Smooth muscle cell (in vitro differentiated cells): ENCODE data around the gene MAEA. TPM values are rescaled to one million over a fixed set of nuclear protein-coding genes. Genes with fewer than 3 reads are reported as not detected.

Experiments
- DNase-seq: peaks from one replicate; lab custom pipeline; 2025; ENCODE audit not compliant: unreplicated experiment; lab: John Stamatoyannopoulos, UW
- H2AFZ ChIP-seq: fragments of 200-600 bp; sonication (generic); 2 replicates; pipeline ENCODE4 v1.6.0; 2016; ENCODE audit warnings: antibody characterized with exemption, low read depth, mild to moderate bottlenecking
- H3F3A ChIP-seq: fragments of 200-600 bp; sonication (generic); 2 replicates; pipeline ENCODE4 v1.6.0; 2017; ENCODE audit warnings: antibody characterized with exemption, low read depth
- H3K27ac ChIP-seq: fragments of 200-600 bp; sonication (generic); 2 replicates; pipeline ENCODE4 v1.5.1; 2016; ENCODE audit warnings: low read depth, mild to moderate bottlenecking
- H3K27me3 ChIP-seq: fragments of 200-600 bp; sonication (generic); 2 replicates; pipeline ENCODE4 v1.6.1; 2016; ENCODE audit warnings: low read depth, mild to moderate bottlenecking
- H3K36me3 ChIP-seq: fragments of 200-600 bp; sonication (generic); 2 replicates; pipeline ENCODE4 v1.5.1; 2016; ENCODE audit warnings: low read depth
- H3K4me1 ChIP-seq: fragments of 200-600 bp; sonication (generic); 2 replicates; pipeline ENCODE4 v1.5.1; 2016; ENCODE audit warnings: low read depth
- H3K4me2 ChIP-seq: fragments of 200-600 bp; sonication (generic); 2 replicates; pipeline ENCODE4 v1.6.0; 2016; ENCODE audit warnings: mild to moderate bottlenecking
- H3K4me3 ChIP-seq: fragments of 200-600 bp; sonication (generic); 2 replicates; pipeline ENCODE4 v1.5.1; 2016; ENCODE audit warnings: mild to moderate bottlenecking
- H3K79me2 ChIP-seq: fragments of 200-600 bp; sonication (generic); 2 replicates; pipeline ENCODE4 v1.6.0; 2016; ENCODE audit warnings: low read depth, mild to moderate bottlenecking
- H3K9ac ChIP-seq: fragments of 200-600 bp; sonication (generic); 2 replicates; pipeline ENCODE4 v1.6.0; 2016; ENCODE audit warnings: low read depth
- H3K9me3 ChIP-seq: fragments of 200-600 bp; sonication (generic); replicated peaks from 2 replicates; pipeline ENCODE4 v1.5.1; 2016; ENCODE audit warnings: low read depth
- H4K20me1 ChIP-seq: fragments of 200-600 bp; sonication (generic); 2 replicates; pipeline ENCODE4 v1.6.0; 2016; ENCODE audit warnings: low read depth
- CTCF ChIP-seq: fragments of 200-600 bp; sonication (generic); IDR thresholded peaks from 2 replicates; pipeline ENCODE4 v1.5.1; 2017; ENCODE audit warnings: borderline replicate concordance, mild to moderate bottlenecking, antibody characterized with exemption; ENCODE audit not compliant: insufficient read depth, poor library complexity, severe bottlenecking
- WGBS: methylation state at CpG from one replicate; pipeline ENCODE4 v1.1.7; 2016; ENCODE audit warnings: low lambda C conversion rate; 5-methylcytosine and 5-hydroxymethylcytosine counted together
- polyA plus RNA-seq: library from polyadenylated mRNA; unstranded; fragments of >200 nt; fragmentation: Nextera tagmentation; extraction: Ambion mirVana; gene quantifications from 2 replicates; pipeline ENCODE4 v1.2.1, GENCODE V29; 2016
- total RNA-seq: library from RNA; depleted of rRNA; stranded (reverse); fragments of >200 nt; gene quantifications from 2 replicates; pipeline ENCODE4 v1.2.3, GENCODE V29; 2014

MAEA gene
- total and polyA plus RNA-seq, 2 experiments from 2014 or later: 48.0 to 48.2 TPM

GRCh38 chr4:1300466-1301455, 11.1 kb downstream of the MAEA start:
- no peak overlapping the region for H2AFZ ChIP-seq
- H3K9me3 ChIP-seq: no peaks in the 10 kb centered on the region
- H3K4me3 ChIP-seq: no peak overlapping the region
- DNase-seq: no peak
- no peak overlapping the region for H3K9ac ChIP-seq
- TF ChIP-seq CTCF: no peak
- peaks cover 93% of the 10 kb centered on the region for H3K79me2 ChIP-seq
- H3F3A ChIP-seq: peaks cover 26% of the 10 kb centered on the region
- no peaks in the 10 kb centered on the region for H3K27me3 ChIP-seq
- peaks cover 94% of the 10 kb centered on the region for H4K20me1 ChIP-seq
- peaks cover 3% of the 10 kb centered on the region for H3K4me1 ChIP-seq
- H3K4me2 ChIP-seq: peak overlapping the region; percentile 79
- WGBS: 66% methylated on average over 40 of the region's 40 CpGs
- no peaks in the 10 kb centered on the region for H3K36me3 ChIP-seq
- H3K27ac ChIP-seq: peak overlapping the region; percentile 92

- Histone ChIP-seq H2AFZ (no peak overlapping the region), H3K27ac (peak overlapping the region; percentile 92), H3K4me2 (no peak overlapping the region), H4K20me1 (peaks cover 98% of the 10 kb centered on the region), H3K9me3 (no peaks in the 10 kb centered on the region), H3K27me3 (no peaks in the 10 kb centered on the region), H3K79me2 (peaks cover 97% of the 10 kb centered on the region), H3K36me3 (no peaks in the 10 kb centered on the region), H3K4me1 (peaks cover 3% of the 10 kb centered on the region), H3F3A (peaks cover 26% of the 10 kb centered on the region), H3K4me3 (no peak overlapping the region), H3K9ac (no peak overlapping the region)
- no peak for TF ChIP-seq CTCF
- 72% methylated on average over 4 of the region's 4 CpGs for WGBS
- no peak for DNase-seq
Observed at GRCh38 chr4:1302159-1302558, 12.5 kb downstream of the MAEA start.

GRCh38 chr4:1305261-1305711, 15.6 kb downstream of the MAEA start:
- Histone ChIP-seq H2AFZ (no peak overlapping the region), H3F3A (peaks cover 37% of the 10 kb centered on the region), H3K79me2 (peaks cover 93% of the 10 kb centered on the region), H3K27me3 (no peaks in the 10 kb centered on the region), H3K36me3 (no peaks in the 10 kb centered on the region), H3K27ac (no peak overlapping the region), H3K4me1 (peaks cover 16% of the 10 kb centered on the region), H3K4me3 (no peak overlapping the region), H4K20me1 (peaks cover 98% of the 10 kb centered on the region), H3K4me2 (no peak overlapping the region), H3K9me3 (no peaks in the 10 kb centered on the region), H3K9ac (no peak overlapping the region)
- no peak for TF ChIP-seq CTCF
- WGBS: 96% methylated on average over 13 of the region's 13 CpGs
- no peak for DNase-seq
